Neural progenitor cell (in vitro differentiated cells): Measurements from ENCODE around the gene DCLRE1C.

Experiments
- EZH2 ChIP-seq: fragments of 200-600 bp; sonication (generic); IDR thresholded peaks from 2 replicates; pipeline ENCODE4 v1.6.1; 2017; ENCODE audit warnings: antibody characterized with exemption, mild to moderate bottlenecking, moderate library complexity
- EZH2phosphoT487 ChIP-seq: fragments of 200-600 bp; sonication (generic); IDR thresholded peaks from 2 replicates; pipeline ENCODE4 v1.6.1; 2017; ENCODE audit warnings: antibody characterized with exemption
- TF ChIP-seq, protein P1 (sequence below): fragments of 200-600 bp; sonication (generic); IDR thresholded peaks from 2 replicates; pipeline ENCODE4 v1.5.1; 2017; ENCODE audit warnings: antibody characterized with exemption, mild to moderate bottlenecking

DNA sequence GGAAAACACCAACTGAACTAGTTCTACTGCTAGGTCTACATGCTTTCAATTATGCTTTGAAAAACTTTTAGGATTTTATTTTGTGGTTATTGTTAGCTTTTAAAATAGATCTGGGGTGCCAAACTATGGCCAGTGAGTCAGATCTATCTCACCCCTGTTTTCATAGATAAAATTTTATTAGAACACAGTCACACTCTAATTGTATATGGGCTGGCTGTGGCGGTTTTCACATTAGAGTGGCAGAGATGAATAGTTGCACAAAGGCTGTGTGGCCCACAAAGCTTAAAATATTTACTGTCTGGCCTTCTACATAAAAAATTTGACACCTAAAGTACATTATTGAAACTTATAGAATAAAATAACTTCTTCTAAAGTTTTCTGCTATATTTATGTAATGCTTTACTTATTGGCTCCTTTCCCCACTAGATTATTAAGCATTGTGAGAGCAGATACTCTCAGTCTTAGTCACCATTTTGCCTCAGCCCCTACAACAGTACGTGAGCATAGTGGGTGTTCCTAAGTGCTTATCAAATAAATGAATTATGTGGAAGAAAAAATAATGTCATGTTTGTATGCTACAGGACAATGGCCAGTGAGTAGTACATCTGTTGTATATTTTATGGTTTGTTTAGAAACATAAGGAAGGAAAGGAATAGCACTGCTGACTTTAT lies 80.7 kb downstream of the DCLRE1C start:
- TF ChIP-seq EZH2 (no peak), EZH2phosphoT487 (no peak)
- TF ChIP-seq, protein P1, sequence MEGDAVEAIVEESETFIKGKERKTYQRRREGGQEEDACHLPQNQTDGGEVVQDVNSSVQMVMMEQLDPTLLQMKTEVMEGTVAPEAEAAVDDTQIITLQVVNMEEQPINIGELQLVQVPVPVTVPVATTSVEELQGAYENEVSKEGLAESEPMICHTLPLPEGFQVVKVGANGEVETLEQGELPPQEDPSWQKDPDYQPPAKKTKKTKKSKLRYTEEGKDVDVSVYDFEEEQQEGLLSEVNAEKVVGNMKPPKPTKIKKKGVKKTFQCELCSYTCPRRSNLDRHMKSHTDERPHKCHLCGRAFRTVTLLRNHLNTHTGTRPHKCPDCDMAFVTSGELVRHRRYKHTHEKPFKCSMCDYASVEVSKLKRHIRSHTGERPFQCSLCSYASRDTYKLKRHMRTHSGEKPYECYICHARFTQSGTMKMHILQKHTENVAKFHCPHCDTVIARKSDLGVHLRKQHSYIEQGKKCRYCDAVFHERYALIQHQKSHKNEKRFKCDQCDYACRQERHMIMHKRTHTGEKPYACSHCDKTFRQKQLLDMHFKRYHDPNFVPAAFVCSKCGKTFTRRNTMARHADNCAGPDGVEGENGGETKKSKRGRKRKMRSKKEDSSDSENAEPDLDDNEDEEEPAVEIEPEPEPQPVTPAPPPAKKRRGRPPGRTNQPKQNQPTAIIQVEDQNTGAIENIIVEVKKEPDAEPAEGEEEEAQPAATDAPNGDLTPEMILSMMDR = no peak
